Measurements from ENCODE around the gene KCNMA1. TPM values are rescaled to one million over a fixed set of nuclear protein-coding genes. Genes with fewer than 3 reads are reported as not detected.
A peak's percentile ranks its signal among the peaks of the same experiment; 100 is the strongest.

The KCNMA1 gene
- total and polyA plus RNA-seq, 9 of the 15 experiments (the other 6 are each of a cell fraction or from before 2014, with no cell fraction given), result 0.01 to 0.95 (median 0.15) TPM; not detected in 4

DNA sequence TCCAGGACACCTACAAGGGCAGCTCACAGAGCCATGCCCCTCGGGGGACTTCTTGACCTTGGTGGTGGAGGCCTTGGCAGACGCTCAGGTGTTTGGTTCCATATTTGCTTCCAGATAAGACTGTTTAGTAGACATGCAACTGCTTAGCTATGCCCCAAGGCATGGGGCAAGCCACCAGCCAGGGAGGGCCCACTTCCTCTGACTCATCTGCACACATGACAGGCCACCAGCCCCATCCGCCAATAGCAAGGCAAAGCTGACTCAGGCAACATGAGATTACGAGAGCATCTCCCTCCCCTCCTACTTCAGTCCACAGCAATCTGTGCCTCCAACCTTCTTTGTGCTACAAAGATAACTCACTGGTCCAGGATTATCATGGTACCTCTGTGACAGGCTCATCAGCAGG, 54.9 kb downstream of the KCNMA1 start (continued):
- TF ChIP-seq, protein P1, sequence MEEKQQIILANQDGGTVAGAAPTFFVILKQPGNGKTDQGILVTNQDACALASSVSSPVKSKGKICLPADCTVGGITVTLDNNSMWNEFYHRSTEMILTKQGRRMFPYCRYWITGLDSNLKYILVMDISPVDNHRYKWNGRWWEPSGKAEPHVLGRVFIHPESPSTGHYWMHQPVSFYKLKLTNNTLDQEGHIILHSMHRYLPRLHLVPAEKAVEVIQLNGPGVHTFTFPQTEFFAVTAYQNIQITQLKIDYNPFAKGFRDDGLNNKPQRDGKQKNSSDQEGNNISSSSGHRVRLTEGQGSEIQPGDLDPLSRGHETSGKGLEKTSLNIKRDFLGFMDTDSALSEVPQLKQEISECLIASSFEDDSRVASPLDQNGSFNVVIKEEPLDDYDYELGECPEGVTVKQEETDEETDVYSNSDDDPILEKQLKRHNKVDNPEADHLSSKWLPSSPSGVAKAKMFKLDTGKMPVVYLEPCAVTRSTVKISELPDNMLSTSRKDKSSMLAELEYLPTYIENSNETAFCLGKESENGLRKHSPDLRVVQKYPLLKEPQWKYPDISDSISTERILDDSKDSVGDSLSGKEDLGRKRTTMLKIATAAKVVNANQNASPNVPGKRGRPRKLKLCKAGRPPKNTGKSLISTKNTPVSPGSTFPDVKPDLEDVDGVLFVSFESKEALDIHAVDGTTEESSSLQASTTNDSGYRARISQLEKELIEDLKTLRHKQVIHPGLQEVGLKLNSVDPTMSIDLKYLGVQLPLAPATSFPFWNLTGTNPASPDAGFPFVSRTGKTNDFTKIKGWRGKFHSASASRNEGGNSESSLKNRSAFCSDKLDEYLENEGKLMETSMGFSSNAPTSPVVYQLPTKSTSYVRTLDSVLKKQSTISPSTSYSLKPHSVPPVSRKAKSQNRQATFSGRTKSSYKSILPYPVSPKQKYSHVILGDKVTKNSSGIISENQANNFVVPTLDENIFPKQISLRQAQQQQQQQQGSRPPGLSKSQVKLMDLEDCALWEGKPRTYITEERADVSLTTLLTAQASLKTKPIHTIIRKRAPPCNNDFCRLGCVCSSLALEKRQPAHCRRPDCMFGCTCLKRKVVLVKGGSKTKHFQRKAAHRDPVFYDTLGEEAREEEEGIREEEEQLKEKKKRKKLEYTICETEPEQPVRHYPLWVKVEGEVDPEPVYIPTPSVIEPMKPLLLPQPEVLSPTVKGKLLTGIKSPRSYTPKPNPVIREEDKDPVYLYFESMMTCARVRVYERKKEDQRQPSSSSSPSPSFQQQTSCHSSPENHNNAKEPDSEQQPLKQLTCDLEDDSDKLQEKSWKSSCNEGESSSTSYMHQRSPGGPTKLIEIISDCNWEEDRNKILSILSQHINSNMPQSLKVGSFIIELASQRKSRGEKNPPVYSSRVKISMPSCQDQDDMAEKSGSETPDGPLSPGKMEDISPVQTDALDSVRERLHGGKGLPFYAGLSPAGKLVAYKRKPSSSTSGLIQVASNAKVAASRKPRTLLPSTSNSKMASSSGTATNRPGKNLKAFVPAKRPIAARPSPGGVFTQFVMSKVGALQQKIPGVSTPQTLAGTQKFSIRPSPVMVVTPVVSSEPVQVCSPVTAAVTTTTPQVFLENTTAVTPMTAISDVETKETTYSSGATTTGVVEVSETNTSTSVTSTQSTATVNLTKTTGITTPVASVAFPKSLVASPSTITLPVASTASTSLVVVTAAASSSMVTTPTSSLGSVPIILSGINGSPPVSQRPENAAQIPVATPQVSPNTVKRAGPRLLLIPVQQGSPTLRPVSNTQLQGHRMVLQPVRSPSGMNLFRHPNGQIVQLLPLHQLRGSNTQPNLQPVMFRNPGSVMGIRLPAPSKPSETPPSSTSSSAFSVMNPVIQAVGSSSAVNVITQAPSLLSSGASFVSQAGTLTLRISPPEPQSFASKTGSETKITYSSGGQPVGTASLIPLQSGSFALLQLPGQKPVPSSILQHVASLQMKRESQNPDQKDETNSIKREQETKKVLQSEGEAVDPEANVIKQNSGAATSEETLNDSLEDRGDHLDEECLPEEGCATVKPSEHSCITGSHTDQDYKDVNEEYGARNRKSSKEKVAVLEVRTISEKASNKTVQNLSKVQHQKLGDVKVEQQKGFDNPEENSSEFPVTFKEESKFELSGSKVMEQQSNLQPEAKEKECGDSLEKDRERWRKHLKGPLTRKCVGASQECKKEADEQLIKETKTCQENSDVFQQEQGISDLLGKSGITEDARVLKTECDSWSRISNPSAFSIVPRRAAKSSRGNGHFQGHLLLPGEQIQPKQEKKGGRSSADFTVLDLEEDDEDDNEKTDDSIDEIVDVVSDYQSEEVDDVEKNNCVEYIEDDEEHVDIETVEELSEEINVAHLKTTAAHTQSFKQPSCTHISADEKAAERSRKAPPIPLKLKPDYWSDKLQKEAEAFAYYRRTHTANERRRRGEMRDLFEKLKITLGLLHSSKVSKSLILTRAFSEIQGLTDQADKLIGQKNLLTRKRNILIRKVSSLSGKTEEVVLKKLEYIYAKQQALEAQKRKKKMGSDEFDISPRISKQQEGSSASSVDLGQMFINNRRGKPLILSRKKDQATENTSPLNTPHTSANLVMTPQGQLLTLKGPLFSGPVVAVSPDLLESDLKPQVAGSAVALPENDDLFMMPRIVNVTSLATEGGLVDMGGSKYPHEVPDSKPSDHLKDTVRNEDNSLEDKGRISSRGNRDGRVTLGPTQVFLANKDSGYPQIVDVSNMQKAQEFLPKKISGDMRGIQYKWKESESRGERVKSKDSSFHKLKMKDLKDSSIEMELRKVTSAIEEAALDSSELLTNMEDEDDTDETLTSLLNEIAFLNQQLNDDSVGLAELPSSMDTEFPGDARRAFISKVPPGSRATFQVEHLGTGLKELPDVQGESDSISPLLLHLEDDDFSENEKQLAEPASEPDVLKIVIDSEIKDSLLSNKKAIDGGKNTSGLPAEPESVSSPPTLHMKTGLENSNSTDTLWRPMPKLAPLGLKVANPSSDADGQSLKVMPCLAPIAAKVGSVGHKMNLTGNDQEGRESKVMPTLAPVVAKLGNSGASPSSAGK (IDR thresholded peaks at IDR 0.05), result peak; percentile 49
- TF ChIP-seq, protein P2, sequence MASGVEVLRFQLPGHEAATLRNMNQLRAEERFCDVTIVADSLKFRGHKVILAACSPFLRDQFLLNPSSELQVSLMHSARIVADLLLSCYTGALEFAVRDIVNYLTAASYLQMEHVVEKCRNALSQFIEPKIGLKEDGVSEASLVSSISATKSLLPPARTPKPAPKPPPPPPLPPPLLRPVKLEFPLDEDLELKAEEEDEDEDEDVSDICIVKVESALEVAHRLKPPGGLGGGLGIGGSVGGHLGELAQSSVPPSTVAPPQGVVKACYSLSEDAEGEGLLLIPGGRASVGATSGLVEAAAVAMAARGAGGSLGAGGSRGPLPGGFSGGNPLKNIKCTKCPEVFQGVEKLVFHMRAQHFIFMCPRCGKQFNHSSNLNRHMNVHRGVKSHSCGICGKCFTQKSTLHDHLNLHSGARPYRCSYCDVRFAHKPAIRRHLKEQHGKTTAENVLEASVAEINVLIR (CRISPR knock-in tag; IDR thresholded peaks at IDR 0.05), result no peak
- TF ChIP-seq U2AF1 (optimal IDR thresholded peaks at IDR 0.05; ENCODE audit: low read depth, low read length) (no peak), ZNF140 (CRISPR knock-in tag; IDR thresholded peaks at IDR 0.05) (no peak), MXI1 (IDR thresholded peaks at IDR 0.05; ENCODE audit: low read depth, low read length) (no peak), PPARD (CRISPR knock-in tag; IDR thresholded peaks at IDR 0.05) (no peak), ZNF79 (CRISPR knock-in tag; IDR thresholded peaks at IDR 0.05; ENCODE audit: low read depth) (no peak), BHLHE40 (IDR thresholded peaks at IDR 0.05; ENCODE audit: low read length) (peak; percentile 51), MBD2 (IDR thresholded peaks at IDR 0.05; ENCODE audit: borderline replicate concordance, low read depth) (peak; percentile 31; the same call in 1 of the 2 replicates), TAL1 (IDR thresholded peaks at IDR 0.05) (peak; percentile 66), ETV6 (IDR thresholded peaks at IDR 0.05; ENCODE audit: borderline replicate concordance in 1 of 2, low read depth in 2 of 2, low read length in 1 of 2) (no peak), ETV6 (CRISPR knock-in tag; IDR thresholded peaks at IDR 0.05; ENCODE audit: borderline replicate concordance) (no peak), DLX4 (CRISPR knock-in tag; IDR thresholded peaks at IDR 0.05) (no peak), POLR3G (IDR thresholded peaks at IDR 0.05; ENCODE audit: extremely low read depth, insufficient read length, insufficient replicate concordance) (no peak)
- TF ChIP-seq, protein P3, sequence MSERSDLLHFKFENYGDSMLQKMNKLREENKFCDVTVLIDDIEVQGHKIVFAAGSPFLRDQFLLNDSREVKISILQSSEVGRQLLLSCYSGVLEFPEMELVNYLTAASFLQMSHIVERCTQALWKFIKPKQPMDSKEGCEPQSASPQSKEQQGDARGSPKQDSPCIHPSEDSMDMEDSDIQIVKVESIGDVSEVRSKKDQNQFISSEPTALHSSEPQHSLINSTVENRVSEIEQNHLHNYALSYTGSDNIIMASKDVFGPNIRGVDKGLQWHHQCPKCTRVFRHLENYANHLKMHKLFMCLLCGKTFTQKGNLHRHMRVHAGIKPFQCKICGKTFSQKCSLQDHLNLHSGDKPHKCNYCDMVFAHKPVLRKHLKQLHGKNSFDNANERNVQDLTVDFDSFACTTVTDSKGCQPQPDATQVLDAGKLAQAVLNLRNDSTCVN (CRISPR knock-in tag; IDR thresholded peaks at IDR 0.05), result no peak
